Activated CD4-positive, alpha-beta memory T cell treated with anti-CD3 and anti-CD28 coated beads, Interleukin-2, amount 10 ng/mL, durations not matched to agents 7 days and 5 days (primary cell): ENCODE results near the gene WFDC11. TPM values are rescaled to one million over a fixed set of nuclear protein-coding genes. Genes with fewer than 3 reads are reported as not detected.

Experiments
- CTCF ChIA-PET: fragments of 350-600 bp; sonication (Branson Sonifier 250); formaldehyde crosslinking; loops from one replicate; lab custom pipeline; 2021; ENCODE audit warnings: antibody characterized with exemption, inconsistent platforms; lab: Charles Lee
- POLR2A ChIA-PET: fragments of 350-600 bp; sonication (Branson Sonifier 250); formaldehyde crosslinking; loops from one replicate; lab custom pipeline; 2021; ENCODE audit warnings: antibody characterized with exemption; lab: Charles Lee
- DNase-seq: peaks from one replicate; pipeline ENCODE4 v3.0.0-alpha.2; 2020
- H3K27ac Mint-ChIP-seq: one replicate; pipeline ENCODE4 v1.8.0; 2021; ENCODE audit warnings: mild to moderate bottlenecking, mixed read lengths
- H3K27me3 Mint-ChIP-seq: one replicate; pipeline ENCODE4 v1.8.0; 2021; ENCODE audit warnings: mixed read lengths
- H3K36me3 Mint-ChIP-seq: one replicate; pipeline ENCODE4 v1.8.0; 2021; ENCODE audit warnings: low read depth, mixed read lengths
- H3K4me1 Mint-ChIP-seq: one replicate; pipeline ENCODE4 v1.8.0; 2021; ENCODE audit warnings: mixed read lengths
- H3K4me3 Mint-ChIP-seq: one replicate; pipeline ENCODE4 v1.8.0; 2021; ENCODE audit warnings: mild to moderate bottlenecking, mixed read lengths
- H3K9me3 Mint-ChIP-seq: one replicate; pipeline ENCODE4 v1.8.0; 2021; ENCODE audit warnings: mixed read lengths
- total RNA-seq, 2 experiments: library from RNA; stranded (reverse); gene quantifications; one replicate each; pipeline ENCODE4 v1.2.3, GENCODE V29; 2021

WFDC11 gene
- total RNA-seq, 2 experiments from 2014 or later = not detected

- CTCF ChIA-PET = interaction anchor here (0.8 kb wide), 1 partner anchor 22 kb away, joined by 3 read pairs; the partner anchor contains the start of gene WFDC10A
- H3K27ac Mint-ChIP-seq = no peak overlapping the region
- no peak for DNase-seq
Observed at GRCh38 chr20:45607810-45608209, 62.2 kb downstream of the WFDC11 start.

More at GRCh38 chr20:45607810-45608209, 62.2 kb downstream of the WFDC11 start:
- POLR2A ChIA-PET = no interaction called here
- H3K4me3 Mint-ChIP-seq = no peak overlapping the region
- peaks cover 10% of the 10 kb centered on the region for H3K9me3 Mint-ChIP-seq
- no peaks in the 10 kb centered on the region for H3K36me3 Mint-ChIP-seq
- peaks cover 12% of the 10 kb centered on the region for H3K27me3 Mint-ChIP-seq
- peaks cover 5% of the 10 kb centered on the region for H3K4me1 Mint-ChIP-seq

Other genes starting within 250 kb of the WFDC11 start
- not detected for gene WFDC2, start 200.5 kb downstream of the WFDC11 start, total RNA-seq
- gene SPINT3, start 154.6 kb downstream of the WFDC11 start, total RNA-seq = not detected
- not detected for gene WFDC6, start 130.8 kb downstream of the WFDC11 start, total RNA-seq
- gene EPPIN, start 122.8 kb downstream of the WFDC11 start, total RNA-seq = not detected
- gene WFDC8, start 91.0 kb downstream of the WFDC11 start, total RNA-seq = not detected
- not detected for gene WFDC10A, start 40.5 kb downstream of the WFDC11 start, total RNA-seq
- gene WFDC9, start 39.0 kb downstream of the WFDC11 start, total RNA-seq = not detected
- not detected for gene WFDC13, start 31.8 kb upstream of the WFDC11 start, total RNA-seq
- gene WFDC10B, start 34.8 kb upstream of the WFDC11 start, total RNA-seq = not detected
- not detected for gene SPINT4, start 52.1 kb upstream of the WFDC11 start, total RNA-seq
- not detected for gene WFDC3, start 121.6 kb upstream of the WFDC11 start, total RNA-seq
- gene DNTTIP1, start 121.7 kb upstream of the WFDC11 start, total RNA-seq = 10 to 100 TPM; 29.0 to 34.7 TPM
- 100 to 1,000 TPM; 170 to 184 TPM for gene UBE2C, start 142.4 kb upstream of the WFDC11 start, total RNA-seq
- not detected for gene TNNC2, start 157.1 kb upstream of the WFDC11 start, total RNA-seq
- gene SNX21, start 163.6 kb upstream of the WFDC11 start, total RNA-seq = 1 to 10 TPM in 1 of 2 experiments, under 1 TPM in 1; 0.91 to 1.6 TPM
- 10 to 100 TPM; 36.0 to 36.5 TPM for gene ACOT8, start 187.2 kb upstream of the WFDC11 start, total RNA-seq
- gene ZSWIM3, start 187.4 kb upstream of the WFDC11 start, total RNA-seq = 1 to 10 TPM; 5.5 to 5.7 TPM
- gene ZSWIM1, start 211.0 kb upstream of the WFDC11 start, total RNA-seq = 1 to 10 TPM; 2.7 to 2.9 TPM
- under 1 TPM; 0.30 to 0.88 TPM for gene SPATA25, start 217.4 kb upstream of the WFDC11 start, total RNA-seq
- gene NEURL2, start 221.0 kb upstream of the WFDC11 start, total RNA-seq = 1 to 10 TPM; 1.0 to 1.6 TPM
- 10 to 100 TPM; 64.3 to 64.6 TPM for gene CTSA, start 221.1 kb upstream of the WFDC11 start, total RNA-seq
- gene PLTP, start 241.9 kb upstream of the WFDC11 start, total RNA-seq = 1 to 10 TPM; 2.8 to 3.1 TPM